HG03460 (cell line): ENCODE data around the gene LCN12.

Experiments
- ATAC-seq: cut with Tn5 transposase; IDR thresholded peaks from one replicate; pipeline ENCODE4 v1.9.1; 2021; ENCODE audit not compliant: unreplicated experiment

LCN12 gene, protein sequence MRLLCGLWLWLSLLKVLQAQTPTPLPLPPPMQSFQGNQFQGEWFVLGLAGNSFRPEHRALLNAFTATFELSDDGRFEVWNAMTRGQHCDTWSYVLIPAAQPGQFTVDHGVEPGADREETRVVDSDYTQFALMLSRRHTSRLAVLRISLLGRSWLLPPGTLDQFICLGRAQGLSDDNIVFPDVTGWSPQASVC

DNA sequence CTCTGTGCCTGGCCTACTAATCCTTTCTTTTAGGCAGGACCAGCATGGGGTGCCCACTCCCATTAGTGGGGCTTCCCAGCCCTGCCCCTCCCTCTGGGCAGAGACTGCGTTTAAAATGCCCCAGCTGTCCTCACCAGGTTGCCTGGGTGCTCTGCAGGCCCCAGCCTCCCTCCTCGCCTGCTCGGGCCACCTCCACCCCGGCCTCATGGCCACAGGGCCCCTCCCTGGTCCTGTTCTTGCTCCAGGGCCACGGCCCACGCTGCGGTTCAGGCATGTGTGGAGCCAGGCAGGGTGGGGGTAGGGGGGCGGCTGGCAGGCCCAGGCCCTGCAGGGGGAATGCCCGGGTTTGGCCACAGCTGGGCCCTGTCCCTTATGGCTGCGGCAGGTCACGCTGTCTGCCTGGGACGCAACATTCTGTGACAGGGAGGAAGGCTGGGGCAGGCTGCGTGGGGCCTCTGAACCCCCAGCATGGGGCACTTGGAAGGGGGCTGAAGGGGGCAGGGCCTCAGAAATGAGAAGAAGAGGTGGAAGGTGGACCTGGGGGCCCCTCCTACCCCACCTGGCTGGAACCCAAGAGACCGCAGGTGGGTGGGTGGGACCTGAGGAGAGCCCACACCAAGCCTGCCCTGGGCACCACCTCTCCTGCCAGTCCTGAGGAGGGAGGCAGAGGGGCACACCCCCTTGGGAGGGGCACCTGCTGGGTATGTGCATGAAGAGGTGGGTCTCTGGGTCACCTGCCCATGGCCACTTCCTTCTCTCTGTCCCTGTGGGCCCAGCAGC lies at the start of gene LCN12:
Gene LCN12, plus strand, starts transcription at position 733 of the 780 bp plus-strand sequence. CDS start 55 bp downstream, outside the sequence.
- no peak for ATAC-seq

DNA sequence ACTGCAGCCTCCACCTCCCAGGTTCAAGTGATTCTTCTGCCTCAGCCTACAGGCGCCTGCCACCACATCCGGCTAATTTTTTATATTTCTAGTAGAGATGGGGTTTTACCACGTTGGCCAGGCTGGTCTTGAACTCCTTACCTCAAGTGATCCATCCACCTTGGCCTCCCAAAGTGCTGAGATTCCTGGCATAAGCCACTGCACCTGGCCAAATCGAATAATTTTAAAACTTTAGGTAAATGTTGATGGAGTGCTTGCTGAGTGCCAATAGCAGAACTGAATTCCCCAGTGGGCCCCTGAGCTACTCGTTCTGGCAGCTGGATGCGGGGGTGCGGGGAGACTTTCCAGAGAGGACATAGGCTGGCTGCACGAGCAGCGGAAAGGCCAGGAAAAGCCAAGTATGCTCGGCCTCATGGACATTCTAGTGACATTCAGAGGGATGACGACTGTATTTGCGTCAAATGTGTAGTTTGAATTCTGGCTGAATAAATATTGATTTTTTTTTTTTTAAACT lies 49.0 kb upstream of the LCN12 start:
- no peak for ATAC-seq

DNA sequence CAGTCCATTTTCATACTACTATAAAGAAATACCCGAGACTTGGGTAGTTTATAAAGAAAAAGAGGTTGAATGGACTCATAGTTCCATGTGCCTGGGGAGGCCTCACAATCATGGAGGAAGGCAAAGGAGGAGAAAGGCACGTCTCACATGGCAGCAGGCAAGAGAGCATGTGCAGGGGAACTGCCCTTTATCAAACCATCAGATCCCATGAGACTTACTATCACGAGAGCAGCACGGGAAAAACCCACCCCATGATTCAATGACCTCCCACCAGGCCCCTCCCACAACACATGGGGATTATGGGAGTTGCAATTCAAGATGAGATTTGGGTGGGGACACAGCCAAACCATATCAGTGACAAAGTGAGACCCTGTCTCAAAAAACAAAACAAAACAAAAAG lies 45.8 kb upstream of the LCN12 start:
- no peak for ATAC-seq

DNA sequence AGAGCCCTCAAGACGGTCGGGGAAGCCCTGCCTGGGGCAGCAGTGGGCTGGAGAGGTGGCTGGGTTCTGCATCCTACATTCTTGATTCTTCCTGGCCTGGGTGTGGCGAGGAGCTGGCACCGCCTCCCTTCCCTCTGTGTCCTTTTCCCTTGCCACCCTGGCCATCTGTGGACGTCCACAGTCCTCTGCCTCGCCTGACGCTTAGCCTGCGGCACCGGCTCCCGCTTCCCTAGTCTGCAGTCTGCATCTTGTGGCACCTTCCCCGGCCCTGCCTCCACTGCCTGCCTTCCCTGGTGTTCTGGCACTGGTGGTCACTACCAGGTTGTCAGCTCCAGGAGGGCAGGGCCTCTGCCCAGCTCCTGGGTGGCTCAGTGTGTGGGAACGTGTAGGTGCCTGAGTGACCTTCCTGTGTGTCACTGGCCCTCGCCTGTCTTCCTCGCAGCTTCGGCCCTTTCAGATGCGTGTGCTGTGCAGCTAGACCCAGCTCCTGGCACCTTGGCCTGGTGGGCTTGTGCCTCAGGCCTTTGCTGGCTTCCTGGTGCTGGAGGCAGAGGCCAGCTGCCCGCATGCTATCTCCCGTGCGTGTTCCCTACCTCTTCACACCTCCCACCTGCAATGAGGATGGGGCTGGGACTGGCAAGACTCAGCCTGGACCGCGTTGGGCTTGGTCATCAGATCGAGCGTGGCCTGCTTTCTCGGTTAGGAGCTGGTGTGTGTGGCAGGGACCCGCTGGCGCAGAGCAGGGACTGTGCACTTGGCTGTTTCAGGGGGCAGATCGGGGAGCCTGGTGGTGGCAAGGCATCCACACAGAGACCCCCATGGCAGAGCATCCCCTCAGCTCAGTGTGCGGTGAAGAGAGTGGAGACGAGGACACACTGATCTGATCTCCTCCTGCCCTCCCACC lies 44.8 kb upstream of the LCN12 start:
- no peak for ATAC-seq

DNA sequence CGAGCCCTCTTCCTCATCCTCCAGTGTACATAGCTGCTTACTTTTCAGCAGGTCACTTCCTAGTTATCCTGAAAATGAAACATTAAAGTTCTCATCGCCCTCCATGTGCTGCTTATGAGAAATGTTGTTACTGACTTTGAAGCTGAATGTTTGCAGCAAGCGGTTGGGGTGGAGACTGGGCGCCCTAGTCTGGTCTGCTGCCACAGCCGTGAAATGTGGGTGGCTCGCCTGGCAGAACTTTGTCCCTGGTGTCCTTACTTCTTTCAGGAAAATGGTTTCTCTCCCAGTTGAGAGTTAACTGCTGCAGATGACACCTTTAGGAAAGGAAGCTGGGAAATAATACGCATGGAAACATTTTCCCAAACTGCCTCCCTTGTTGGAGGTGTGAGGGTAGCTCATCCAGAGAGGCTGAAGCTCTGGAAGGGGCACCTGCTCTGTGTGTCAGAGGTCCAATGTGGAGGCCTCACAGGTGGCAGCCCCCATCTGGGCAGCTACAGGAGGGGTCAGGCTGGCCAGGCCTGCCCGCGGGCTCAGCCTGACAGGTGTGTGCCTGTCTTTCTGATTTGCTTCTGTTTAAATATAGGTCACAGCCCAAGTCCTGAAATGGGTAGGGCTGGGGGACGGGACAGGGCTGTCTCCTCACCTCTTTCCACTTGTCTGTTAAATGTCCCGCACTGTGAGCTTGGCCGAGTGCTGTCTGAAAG lies 41.7 kb upstream of the LCN12 start:
- ATAC-seq, result no peak

DNA sequence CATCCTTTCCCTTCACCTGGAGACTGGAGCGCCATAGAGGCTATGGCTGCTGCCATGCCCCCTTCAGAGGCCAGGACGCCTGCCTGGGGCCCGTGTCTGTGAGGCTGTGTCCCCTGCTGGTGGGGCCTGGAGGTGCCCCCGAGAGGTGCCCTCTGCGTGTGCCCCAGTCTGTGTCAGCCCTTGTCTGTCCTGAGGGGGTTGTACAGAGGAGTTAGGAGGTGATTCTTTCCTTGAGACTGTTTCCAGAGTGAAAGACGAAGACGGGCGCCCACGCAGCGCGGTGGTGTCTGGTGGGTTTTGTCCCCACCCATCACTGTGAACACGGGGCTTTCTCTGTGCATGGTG lies 41.2 kb upstream of the LCN12 start:
- ATAC-seq, result no peak

DNA sequence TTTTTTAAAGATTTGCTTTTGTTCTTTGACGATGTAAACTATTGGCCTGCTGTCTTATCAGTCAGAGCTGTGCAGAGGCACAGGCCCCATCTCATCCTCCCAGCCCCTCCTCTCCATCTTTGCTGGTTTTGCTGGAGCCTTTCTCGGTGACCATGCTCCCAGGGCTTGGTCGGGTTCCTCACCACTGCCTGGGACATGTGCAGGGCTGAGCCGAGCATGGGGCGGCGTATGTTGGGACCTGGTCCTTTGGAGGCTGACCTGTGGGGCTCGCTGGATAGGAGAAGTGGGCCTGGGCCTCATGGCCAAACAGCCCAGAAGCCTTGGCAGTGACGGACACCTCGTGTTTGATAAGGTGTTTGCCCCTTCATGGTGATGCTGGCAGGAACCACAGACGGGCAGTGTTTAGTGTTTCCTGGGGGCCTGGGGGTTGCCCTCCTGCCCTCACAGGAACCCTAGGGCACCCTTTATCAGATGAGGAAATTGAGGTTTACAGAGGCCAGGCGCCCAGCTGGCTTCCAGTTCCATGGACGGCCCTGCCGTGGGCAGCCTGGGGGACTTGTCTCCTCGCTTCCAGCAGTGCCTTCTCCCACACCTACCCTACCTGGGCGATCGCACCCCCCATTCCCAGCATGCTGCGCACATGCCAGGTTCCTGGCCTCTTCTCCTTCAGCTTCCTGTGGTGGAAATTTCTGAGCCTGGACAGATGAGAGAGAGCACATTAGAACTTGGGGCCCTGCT lies 38.2 kb upstream of the LCN12 start:
- no peak for ATAC-seq

DNA sequence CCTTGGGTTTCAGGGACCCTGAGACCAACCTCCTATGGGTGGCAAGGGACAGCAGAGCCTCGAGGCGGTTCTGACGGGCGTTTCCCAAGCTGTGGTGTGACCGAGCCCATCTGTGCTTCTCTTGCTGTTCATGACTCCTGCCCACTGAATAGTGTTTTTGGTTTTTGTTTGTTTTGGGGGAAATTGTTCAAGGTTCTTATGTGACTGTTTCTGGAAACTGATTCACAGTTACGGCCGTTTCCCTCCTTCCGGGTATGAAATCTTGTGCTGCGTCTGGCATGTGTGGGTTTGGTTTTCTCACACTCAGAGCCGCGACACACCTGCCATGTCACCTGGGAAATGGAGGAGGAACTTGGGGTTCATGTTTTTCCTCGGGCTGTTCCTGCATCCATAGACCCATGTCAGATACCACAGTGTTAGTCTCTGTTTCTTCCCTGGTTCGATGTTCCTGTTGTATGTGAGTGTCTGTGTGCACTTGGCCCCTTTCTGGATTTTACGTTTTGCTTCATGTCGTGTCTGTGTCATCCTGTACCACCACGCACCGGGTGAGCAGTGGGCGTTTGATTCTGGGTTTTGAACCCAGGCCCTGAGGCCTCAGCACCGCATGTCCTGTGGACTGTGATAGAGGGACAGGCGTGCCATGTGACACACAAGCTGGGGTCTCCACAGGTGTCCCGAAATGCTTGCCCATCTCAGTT lies 36.3 kb upstream of the LCN12 start:
- ATAC-seq, result no peak

DNA sequence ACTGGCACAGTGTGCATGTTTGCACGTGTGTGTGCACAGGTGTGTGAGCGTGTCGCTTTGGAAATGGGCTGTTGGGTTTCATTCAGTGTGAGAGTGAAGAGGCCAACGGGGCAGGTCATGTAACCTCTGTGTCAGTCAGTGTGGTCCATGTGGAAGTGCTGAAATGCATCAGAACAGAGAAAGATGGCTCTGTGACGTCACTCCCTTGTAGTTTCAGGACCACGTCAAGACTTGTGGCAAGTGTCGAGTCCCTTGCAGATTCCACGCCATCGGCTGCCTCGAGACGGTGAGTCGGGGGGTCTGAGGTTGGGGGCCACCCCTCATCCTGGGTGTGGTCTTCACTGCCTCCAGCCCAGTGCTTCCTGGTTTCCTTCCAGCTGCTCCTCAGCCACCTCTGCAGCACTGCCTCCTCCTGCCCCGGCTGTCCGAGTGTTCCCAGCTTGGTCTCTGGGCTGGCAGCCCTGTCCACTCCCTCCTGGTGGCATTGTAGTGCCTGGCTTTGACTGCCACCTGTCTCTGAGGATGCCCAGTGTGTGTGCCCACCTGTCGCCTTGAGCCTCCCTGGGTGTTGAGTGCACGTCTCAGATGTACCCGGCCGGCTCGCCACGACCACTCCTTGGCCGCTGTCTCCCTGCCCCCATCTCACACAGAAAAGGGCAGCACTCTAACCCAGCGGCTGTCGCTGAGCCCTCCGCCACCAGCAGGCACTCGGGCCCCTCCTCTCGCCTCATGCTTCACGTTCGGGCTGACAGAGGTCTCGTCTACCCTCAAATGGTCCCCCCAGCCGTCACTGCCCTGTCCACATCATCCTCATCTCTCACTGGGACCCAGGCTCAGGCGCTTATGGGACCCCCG lies 35.5 kb upstream of the LCN12 start:
- no peak for ATAC-seq

DNA sequence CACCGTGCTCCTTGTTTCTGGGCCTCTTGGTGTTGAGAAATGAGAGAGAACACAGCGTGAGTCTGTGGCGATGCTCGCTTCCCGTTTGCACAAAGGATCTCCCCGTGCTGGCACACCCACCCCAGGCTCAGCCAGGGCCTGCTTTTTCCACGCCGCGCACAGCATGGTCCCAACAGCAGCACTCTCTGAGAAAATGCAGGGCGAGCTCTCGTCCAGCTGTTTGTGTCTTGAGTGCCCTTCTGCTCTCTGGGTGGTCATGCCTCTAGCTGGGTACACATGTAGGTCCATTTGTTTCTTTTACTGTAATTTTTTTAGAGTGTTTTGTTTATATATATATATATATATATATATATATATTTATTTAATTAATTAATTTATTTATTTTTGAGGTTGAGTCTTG lies 34.2 kb upstream of the LCN12 start:
- ATAC-seq, result no peak

DNA sequence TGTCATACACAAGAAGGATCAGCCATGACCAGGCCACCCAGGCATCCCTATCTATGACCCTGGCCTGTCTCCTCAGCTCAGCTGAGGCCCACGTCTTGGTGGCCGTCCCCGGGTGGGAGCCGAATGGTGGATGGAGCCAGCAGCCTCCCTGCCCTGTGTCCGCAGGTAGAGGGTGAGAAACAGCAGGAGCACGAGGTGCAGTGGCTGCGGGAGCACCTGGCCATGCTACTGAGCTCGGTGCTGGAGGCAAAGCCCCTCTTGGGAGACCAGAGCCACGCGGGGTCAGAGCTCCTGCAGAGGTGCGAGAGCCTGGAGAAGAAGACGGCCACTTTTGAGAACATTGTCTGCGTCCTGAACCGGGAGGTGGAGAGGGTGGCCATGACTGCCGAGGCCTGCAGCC lies 32.0 kb upstream of the LCN12 start:
- ATAC-seq, result no peak

DNA sequence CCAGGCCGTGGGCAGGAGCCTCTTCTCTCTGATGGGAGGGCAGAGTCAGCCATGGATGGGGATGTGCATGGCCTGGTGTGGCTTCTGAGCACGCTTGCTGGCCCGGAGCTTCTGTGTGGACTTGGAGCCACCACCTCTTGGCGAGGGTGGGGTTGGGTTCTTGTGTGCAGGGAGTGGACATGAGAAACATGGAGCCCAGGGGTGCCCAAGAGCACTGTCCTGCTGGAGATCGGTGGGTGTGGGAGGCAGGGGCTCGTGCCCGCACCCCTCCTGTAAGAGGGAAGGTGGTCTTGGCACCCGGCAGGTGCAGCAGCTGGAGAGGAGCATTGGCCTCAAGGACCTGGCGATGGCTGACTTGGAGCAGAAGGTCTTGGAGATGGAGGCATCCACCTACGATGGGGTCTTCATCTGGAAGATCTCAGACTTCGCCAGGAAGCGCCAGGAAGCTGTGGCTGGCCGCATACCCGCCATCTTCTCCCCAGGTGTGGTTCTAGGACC lies 31.3 kb upstream of the LCN12 start:
- ATAC-seq, result no peak

DNA sequence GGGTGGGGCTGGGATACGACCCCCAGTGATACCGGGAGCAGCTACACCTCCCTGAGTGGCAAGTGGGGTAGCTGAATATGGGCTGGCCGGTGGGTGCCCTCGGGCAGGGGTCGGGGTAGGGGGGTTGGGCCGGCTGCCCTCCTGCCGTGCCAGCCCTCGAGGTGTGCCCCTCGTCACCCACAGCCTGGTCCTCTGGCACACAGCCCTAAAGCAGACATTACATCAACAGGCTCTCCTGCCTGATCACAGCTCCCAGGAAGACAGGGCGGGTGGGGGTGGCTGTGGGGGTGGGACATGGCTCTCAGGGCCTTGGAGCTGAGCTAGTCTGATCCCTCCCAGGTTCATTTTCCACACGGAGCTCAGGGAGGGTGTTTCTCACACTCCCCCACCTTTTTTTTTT lies 30.8 kb upstream of the LCN12 start:
- ATAC-seq, result no peak

DNA sequence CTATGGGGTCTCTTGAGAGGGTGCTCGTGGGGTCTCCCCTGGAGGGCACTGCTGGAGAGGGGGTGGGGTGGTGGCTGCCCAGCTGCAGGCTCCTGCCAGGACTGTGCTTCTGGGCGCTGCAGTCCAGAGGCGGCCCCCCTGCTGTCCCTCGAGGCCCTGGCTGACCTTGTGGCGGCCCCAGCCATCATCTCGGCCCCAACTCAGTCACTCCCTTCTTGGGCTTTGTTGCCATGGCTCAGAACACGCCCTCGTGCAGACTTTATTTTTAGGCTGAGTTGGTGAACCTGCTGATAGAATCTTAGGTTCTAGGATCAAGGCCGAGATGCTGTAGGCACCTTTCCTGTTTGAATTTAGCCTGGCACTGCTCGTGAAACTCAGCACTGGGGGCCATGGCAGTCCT lies 30.4 kb upstream of the LCN12 start:
- ATAC-seq, result no peak

DNA sequence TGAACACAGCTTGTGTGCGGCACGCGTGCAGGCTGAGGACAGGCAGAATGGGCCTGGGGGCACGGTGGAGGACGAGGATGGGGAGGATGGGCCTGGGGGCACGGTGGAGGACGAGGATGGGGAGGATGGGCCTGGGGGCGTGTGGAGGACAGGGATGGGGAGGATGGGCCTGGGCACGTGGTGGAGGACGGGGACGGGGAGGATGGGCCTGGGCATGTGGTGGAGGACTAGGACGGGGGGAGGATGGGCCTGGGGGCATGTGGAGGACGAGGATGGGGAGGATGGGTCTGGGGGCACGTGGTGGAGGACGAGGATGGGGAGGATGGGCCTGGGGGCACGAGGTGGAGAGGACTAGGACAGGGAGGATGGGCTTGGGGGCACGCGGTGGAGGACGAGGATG lies 29.5 kb upstream of the LCN12 start:
- no peak for ATAC-seq

DNA sequence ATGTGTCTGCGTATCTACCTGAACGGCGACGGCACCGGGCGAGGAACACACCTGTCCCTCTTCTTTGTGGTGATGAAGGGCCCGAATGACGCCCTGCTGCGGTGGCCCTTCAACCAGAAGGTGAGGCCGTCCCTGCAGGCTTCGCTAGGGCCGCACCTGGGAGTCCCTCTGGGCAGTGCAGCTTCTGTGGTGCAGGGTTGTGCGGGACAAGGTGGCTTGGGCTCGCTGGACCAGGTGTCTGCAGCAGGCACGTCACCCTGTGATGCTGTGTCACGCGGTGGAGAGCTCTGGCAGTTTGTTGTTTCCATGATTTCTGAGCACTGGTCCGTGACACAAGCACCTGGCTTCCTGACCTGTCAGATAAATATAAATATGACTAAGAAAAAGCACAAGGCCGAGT lies 28.2 kb upstream of the LCN12 start:
- ATAC-seq, result no peak

DNA sequence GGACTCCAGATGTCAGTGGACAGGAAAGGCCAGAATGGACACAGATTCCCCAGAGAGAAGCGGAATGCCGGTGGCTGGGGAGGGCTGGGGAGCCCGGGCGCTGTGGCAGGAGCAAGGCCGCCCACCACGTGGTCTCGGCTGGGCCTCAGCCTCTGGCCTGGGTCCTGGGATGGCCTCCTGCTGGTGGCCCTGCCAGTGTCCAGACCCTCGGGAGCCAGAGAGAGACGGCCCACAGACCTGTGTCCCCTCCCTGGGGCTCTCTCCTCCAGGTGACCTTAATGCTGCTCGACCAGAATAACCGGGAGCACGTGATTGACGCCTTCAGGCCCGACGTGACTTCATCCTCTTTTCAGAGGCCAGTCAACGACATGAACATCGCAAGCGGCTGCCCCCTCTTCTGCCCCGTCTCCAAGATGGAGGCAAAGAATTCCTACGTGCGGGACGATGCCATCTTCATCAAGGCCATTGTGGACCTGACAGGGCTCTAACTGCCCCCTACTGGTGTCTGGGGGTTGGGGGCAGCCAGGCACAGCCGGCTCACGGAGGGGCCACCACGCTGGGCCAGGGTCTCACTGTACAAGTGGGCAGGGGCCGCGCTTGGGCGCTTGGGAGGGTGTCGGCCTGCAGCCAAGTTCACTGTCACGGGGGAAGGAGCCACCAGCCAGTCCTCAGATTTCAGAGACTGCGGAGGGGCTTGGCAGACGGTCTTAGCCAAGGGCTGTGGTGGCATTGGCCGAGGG lies 26.5 kb upstream of the LCN12 start:
- ATAC-seq, result no peak

DNA sequence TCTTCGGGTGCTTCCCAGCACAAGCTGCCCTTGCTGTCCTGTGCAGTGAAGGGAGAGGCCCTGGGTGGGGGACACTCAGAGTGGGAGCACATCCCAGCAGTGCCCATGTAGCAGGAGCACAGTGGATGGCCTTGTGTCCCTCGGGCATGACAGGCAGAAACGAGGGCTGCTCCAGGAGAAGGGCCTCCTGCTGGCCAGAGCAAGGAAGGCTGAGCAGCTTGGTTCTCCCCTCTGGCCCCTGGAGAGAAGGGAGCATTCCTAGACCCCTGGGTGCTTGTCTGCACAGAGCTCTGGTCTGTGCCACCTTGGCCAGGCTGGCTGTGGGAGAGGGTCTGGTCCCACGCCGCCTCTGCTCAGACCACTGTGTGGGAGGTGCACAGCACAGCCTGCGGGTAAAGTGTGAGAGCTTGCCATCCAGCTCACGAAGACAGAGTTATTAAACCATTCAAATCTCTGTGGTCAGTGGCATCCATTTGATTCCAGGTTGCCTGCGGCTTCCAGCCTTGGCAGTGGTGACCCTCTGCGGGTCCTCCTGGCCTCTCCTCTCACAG lies 25.8 kb upstream of the LCN12 start:
- no peak for ATAC-seq
